Trophoblast cell (in vitro differentiated cells and primary cell): ENCODE measurements around the gene ZNF207.
A peak's percentile ranks its signal among the peaks of the same experiment; 100 is the strongest.

Experiments used
- DNase-seq, 2 donors: peaks; one replicate each; pipeline ENCODE4 v3.0.0-alpha.2; 2016
- H2AFZ ChIP-seq: 2 replicates; pipeline ENCODE4 v1.6.1; 2013; ENCODE audit warnings: low read length, moderate library complexity, mild to moderate bottlenecking; ENCODE audit not compliant: insufficient read depth, poor library complexity
- H2AK5ac ChIP-seq: 2 replicates; pipeline ENCODE4 v1.6.1; 2013; ENCODE audit warnings: mild to moderate bottlenecking, low read length
- H2BK120ac ChIP-seq: 2 replicates; pipeline ENCODE4 v1.6.1; 2013; ENCODE audit warnings: low read length, mild to moderate bottlenecking, moderate library complexity; ENCODE audit not compliant: insufficient read depth, poor library complexity
- H2BK12ac ChIP-seq: 2 replicates; pipeline ENCODE4 v1.6.1; 2013; ENCODE audit warnings: mild to moderate bottlenecking, low read length, moderate library complexity
- H2BK5ac ChIP-seq: 2 replicates; pipeline ENCODE4 v1.6.1; 2013; ENCODE audit warnings: low read length, low read depth, moderate library complexity, mild to moderate bottlenecking; ENCODE audit not compliant: poor library complexity
- H3K14ac ChIP-seq: 2 replicates; pipeline ENCODE4 v1.6.1; 2013; ENCODE audit warnings: mild to moderate bottlenecking, low read length
- H3K18ac ChIP-seq: 2 replicates; pipeline ENCODE4 v1.6.1; 2013; ENCODE audit warnings: mild to moderate bottlenecking, low read length
- H3K23ac ChIP-seq: 2 replicates; pipeline ENCODE4 v1.6.1; 2013; ENCODE audit warnings: low read length
- H3K27ac ChIP-seq: 2 replicates; pipeline ENCODE4 v1.5.1; 2013; ENCODE audit warnings: low read depth, mild to moderate bottlenecking, inconsistent platforms, low read length, moderate library complexity
- H3K27me3 ChIP-seq: 2 replicates; pipeline ENCODE4 v1.6.1; 2013; ENCODE audit warnings: inconsistent platforms, mild to moderate bottlenecking, low read length, moderate library complexity; ENCODE audit not compliant: insufficient read depth
- H3K36me3 ChIP-seq, 2 experiments: 1 replicate in 1 of 2; 2 replicates in 1 of 2; pipeline ENCODE4 v1.6.1; 2013; ENCODE audit warnings: low read length in 2 of 2, mild to moderate bottlenecking in 2 of 2, moderate library complexity in 1 of 2; ENCODE audit not compliant: insufficient read depth in 2 of 2, control insufficient read depth in 1 of 2
- H3K4ac ChIP-seq: 2 replicates; pipeline ENCODE4 v1.6.1; 2013; ENCODE audit warnings: low read depth, mild to moderate bottlenecking, low read length, moderate library complexity
- H3K4me1 ChIP-seq, 2 experiments: 1 replicate in 1 of 2; 2 replicates in 1 of 2; pipeline ENCODE4 v1.6.1; 2013; ENCODE audit warnings: low read length in 2 of 2, mild to moderate bottlenecking in 2 of 2, moderate library complexity in 1 of 2; ENCODE audit not compliant: insufficient read depth in 2 of 2, control insufficient read depth in 1 of 2
- H3K4me2 ChIP-seq: 2 replicates; pipeline ENCODE4 v1.6.1; 2013; ENCODE audit warnings: inconsistent platforms, mild to moderate bottlenecking, low read length, moderate library complexity
- H3K4me3 ChIP-seq: 2 replicates; pipeline ENCODE4 v1.5.1; 2013; ENCODE audit warnings: mild to moderate bottlenecking, low read depth, low read length, inconsistent platforms
- H3K79me1 ChIP-seq: one replicate; pipeline ENCODE4 v1.6.1; 2013; ENCODE audit warnings: low read length
- H3K79me2 ChIP-seq: 2 replicates; pipeline ENCODE4 v1.6.1; 2013; ENCODE audit warnings: low read length, mild to moderate bottlenecking; ENCODE audit not compliant: control insufficient read depth, insufficient read depth, poor library complexity
- H3K9ac ChIP-seq: 2 replicates; pipeline ENCODE4 v1.6.1; 2013; ENCODE audit warnings: mild to moderate bottlenecking, low read length
- H3K9me3 ChIP-seq: 2 replicates; pipeline ENCODE4 v1.6.1; 2013; ENCODE audit warnings: low read depth, mild to moderate bottlenecking, control low read depth, inconsistent platforms, low read length; ENCODE audit not compliant: insufficient read depth
- H4K12ac ChIP-seq: 2 replicates; pipeline ENCODE4 v1.6.1; 2013; ENCODE audit warnings: low read depth, mild to moderate bottlenecking, low read length, moderate library complexity
- H4K8ac ChIP-seq: 2 replicates; pipeline ENCODE4 v1.6.1; 2013; ENCODE audit warnings: low read depth, mild to moderate bottlenecking, low read length, moderate library complexity
- H4K91ac ChIP-seq: one replicate; pipeline ENCODE4 v1.6.1; 2013; ENCODE audit warnings: low read depth, mild to moderate bottlenecking, low read length, moderate library complexity
- WGBS: extraction: QIAGEN DNeasy Blood & Tissue Kit; methylation state at CpG from one replicate; pipeline ENCODE4 v1.1.7; 2013; ENCODE audit warnings: missing lambda C conversion rate; ENCODE audit not compliant: insufficient read length, insufficient coverage; ENCODE audit errors: extremely low coverage; 5-methylcytosine and 5-hydroxymethylcytosine counted together

Gene ZNF207

DNA sequence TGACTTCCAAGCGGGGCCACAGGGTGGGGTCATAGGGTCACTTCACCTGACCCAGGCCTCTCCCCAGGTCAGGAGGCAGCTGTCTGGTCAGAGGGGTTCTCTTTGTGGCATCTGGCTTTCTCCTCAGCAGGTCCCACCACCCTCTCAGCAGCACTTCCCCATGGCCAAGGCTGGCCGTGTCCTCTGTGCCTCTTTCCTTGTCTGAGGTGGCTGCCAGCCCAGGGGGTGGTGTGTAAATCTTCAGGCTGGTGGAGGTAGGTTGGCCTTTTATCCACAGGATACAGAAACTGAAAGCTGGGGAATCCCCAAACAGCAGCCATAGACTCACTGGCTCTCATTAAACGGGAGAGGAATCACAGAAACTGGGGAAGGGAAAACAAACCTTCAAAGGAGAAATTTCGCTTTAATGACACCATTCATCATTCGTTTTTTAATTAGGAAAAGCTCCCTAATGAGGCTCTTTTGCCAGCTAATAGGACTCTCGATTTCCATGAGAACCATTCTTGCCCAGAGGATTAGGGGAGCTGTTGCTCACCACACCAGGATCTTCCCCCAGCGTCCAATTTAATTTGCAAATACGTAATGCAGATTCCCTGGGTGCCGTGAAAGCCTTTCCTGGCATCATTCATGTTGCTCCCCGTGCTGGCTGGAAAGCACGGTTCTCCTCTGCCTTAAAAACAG, 26.0 kb upstream of the ZNF207 start:
- H4K12ac ChIP-seq, result no peak overlapping the region
- no CpG with 5 or more reads among the region's 11 CpGs for WGBS

DNA sequence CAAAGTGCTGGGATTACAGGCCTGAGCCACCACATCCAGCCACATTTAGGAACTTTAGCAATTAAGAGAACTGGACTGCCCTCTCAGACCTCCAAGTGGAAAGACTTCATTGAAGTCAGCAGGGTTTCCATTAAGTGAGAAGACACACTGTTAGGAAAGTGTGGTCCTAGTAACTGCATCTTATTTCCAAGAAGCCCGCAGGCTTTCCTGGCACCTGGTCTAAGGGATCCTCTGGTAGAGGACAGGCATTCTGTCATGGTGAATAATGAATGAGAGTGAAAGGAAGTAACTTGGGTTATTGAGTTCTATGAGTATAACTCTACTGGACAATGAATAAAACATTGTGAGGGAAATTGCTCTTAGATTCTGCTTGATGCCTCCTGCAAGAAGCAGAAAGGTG, 22.0 kb upstream of the ZNF207 start:
- Histone ChIP-seq H3K79me2 (no peaks in the 10 kb centered on the region), H3K23ac (no peak overlapping the region), H4K12ac (no peak overlapping the region), H3K9me3 (no peaks in the 10 kb centered on the region), H4K91ac (no peak overlapping the region), H3K4me1 (no peaks in the 10 kb centered on the region), H4K8ac (no peak overlapping the region), H3K4me2 (no peak overlapping the region), H3K36me3 (peaks cover 1 to 9% of the 10 kb centered on the region in 2 experiments), H2BK5ac (no peak overlapping the region), H3K9ac (no peak overlapping the region), H2BK12ac (no peak overlapping the region), H3K27me3 (no peaks in the 10 kb centered on the region), H3K79me1 (no peaks in the 10 kb centered on the region), H3K4ac (no peak overlapping the region), H2BK120ac (no peak overlapping the region), H3K14ac (no peak overlapping the region), H3K27ac (no peak overlapping the region), H3K4me3 (no peak overlapping the region), H2AK5ac (no peak overlapping the region), H3K18ac (no peak overlapping the region), H2AFZ (no peak overlapping the region)
- peak; percentile 28 to 58 for DNase-seq
- no CpG with 5 or more reads among the region's 1 CpG for WGBS

More for the DNA sequence above, 26.0 kb upstream of the ZNF207 start:
- Histone ChIP-seq H3K4me2 (no peak overlapping the region), H3K18ac (no peak overlapping the region), H2AFZ (no peak overlapping the region), H2BK5ac (no peak overlapping the region), H3K4me1 (no peaks in the 10 kb centered on the region), H3K14ac (no peak overlapping the region), H3K27ac (no peak overlapping the region), H2BK120ac (no peak overlapping the region), H3K9me3 (peaks cover 2% of the 10 kb centered on the region), H3K4me3 (no peak overlapping the region), H3K23ac (no peak overlapping the region), H2AK5ac (no peak overlapping the region), H3K27me3 (no peaks in the 10 kb centered on the region), H4K8ac (no peak overlapping the region), H3K79me1 (no peaks in the 10 kb centered on the region), H2BK12ac (no peak overlapping the region), H3K36me3 (no peaks in the 10 kb centered on the region), H3K4ac (no peak overlapping the region), H4K91ac (no peak overlapping the region), H3K9ac (no peak overlapping the region), H3K79me2 (no peaks in the 10 kb centered on the region)
- no peak for DNase-seq

GRCh38 chr17:32330147-32330546, 19.8 kb upstream of the ZNF207 start:
- no peak overlapping the region for H3K4ac ChIP-seq
- no peaks in the 10 kb centered on the region for H3K4me1 ChIP-seq
- no peak overlapping the region for H3K23ac ChIP-seq
- no peak overlapping the region for H2BK120ac ChIP-seq
- no peak overlapping the region for H3K27ac ChIP-seq
- no peak overlapping the region for H4K12ac ChIP-seq
- no peak overlapping the region for H3K18ac ChIP-seq
- H3K9ac ChIP-seq, result no peak overlapping the region
- H3K4me3 ChIP-seq, result no peak overlapping the region
- H3K9me3 ChIP-seq, result peaks cover 1% of the 10 kb centered on the region
- H3K36me3 ChIP-seq, result peaks cover 5 to 13% of the 10 kb centered on the region in 2 experiments
- no peak overlapping the region for H4K91ac ChIP-seq
- H2BK5ac ChIP-seq, result no peak overlapping the region
- H2AK5ac ChIP-seq, result no peak overlapping the region
- H4K8ac ChIP-seq, result no peak overlapping the region
- DNase-seq, result peak in 1 of 2 donors; percentile 21
- no peak overlapping the region for H2AFZ ChIP-seq
- WGBS, result no CpG with 5 or more reads among the region's 3 CpGs
- H3K4me2 ChIP-seq, result no peak overlapping the region
- H3K79me2 ChIP-seq, result no peaks in the 10 kb centered on the region
- no peak overlapping the region for H2BK12ac ChIP-seq
- H3K27me3 ChIP-seq, result no peaks in the 10 kb centered on the region
- H3K79me1 ChIP-seq, result no peaks in the 10 kb centered on the region
- no peak overlapping the region for H3K14ac ChIP-seq

- H3K9ac ChIP-seq, result no peak overlapping the region
- H2BK12ac ChIP-seq, result no peak overlapping the region
- no peaks in the 10 kb centered on the region for H3K4me1 ChIP-seq
- no peaks in the 10 kb centered on the region for H3K79me2 ChIP-seq
- no peak overlapping the region for H2BK5ac ChIP-seq
- H3K27ac ChIP-seq, result no peak overlapping the region
- H3K14ac ChIP-seq, result no peak overlapping the region
- no peak overlapping the region for H3K23ac ChIP-seq
- H3K79me1 ChIP-seq, result no peaks in the 10 kb centered on the region
- no CpG with 5 or more reads among the region's 3 CpGs for WGBS
- H2BK120ac ChIP-seq, result no peak overlapping the region
- H2AK5ac ChIP-seq, result no peak overlapping the region
- H4K12ac ChIP-seq, result no peak overlapping the region
- no peaks in the 10 kb centered on the region for H3K27me3 ChIP-seq
- no peak overlapping the region for H2AFZ ChIP-seq
- H4K91ac ChIP-seq, result no peak overlapping the region
- H3K4me3 ChIP-seq, result no peak overlapping the region
- H4K8ac ChIP-seq, result no peak overlapping the region
- H3K18ac ChIP-seq, result no peak overlapping the region
- H3K4ac ChIP-seq, result no peak overlapping the region
- DNase-seq, result no peak
- H3K4me2 ChIP-seq, result no peak overlapping the region
- H3K36me3 ChIP-seq, result peaks cover 7 to 13% of the 10 kb centered on the region in 2 experiments
- peaks cover 1% of the 10 kb centered on the region for H3K9me3 ChIP-seq
Observed at GRCh38 chr17:32331243-32332040, 18.5 kb upstream of the ZNF207 start.
